Neural cell (in vitro differentiated cells): Measurements from ENCODE around the gene ZNF385C.

ENCODE experiments used
- CTCF ChIP-seq: fragments of 450-650 bp; IDR thresholded peaks from 2 replicates; pipeline ENCODE4 v1.5.1; 2014; ENCODE audit warnings: antibody characterized with exemption, mild to moderate bottlenecking, moderate library complexity; ENCODE audit not compliant: poor library complexity, severe bottlenecking
- POLR2AphosphoS5 ChIP-seq: IDR thresholded peaks from 2 replicates; pipeline ENCODE4 v1.6.1; 2012

- no peak for TF ChIP-seq CTCF
- no peak for TF ChIP-seq POLR2AphosphoS5
These were observed 44.4 kb downstream of the ZNF385C start for GRCh38 chr17:42053731-42054500.
